H4 (cell line): ENCODE results near the gene PEDS1. TPM values are rescaled to one million over a fixed set of nuclear protein-coding genes. Genes with fewer than 3 reads are reported as not detected.
A peak's percentile ranks its signal among the peaks of the same experiment; 100 is the strongest.
"Not testable (repeated sequence)": the region's sequence is repeated elsewhere in the genome, so short reads cannot be mapped to it uniquely, and the experiment has no call there.

Experiments used
- DNase-seq: peaks from one replicate; pipeline ENCODE4 v3.0.0-alpha.2; 2015; ENCODE audit warnings: low spot score
- total RNA-seq: library from RNA; depleted of rRNA; stranded (reverse); fragments of >200 nt; shearing (Covaris generic); gene quantifications from 2 replicates; pipeline ENCODE4 v1.2.3, GENCODE V29; 2014

PEDS1 gene
- total RNA-seq, 1 experiment from 2014 or later, result 30.3 TPM

GRCh38 chr20:50163570-50164317 is 10.2 kb upstream of the PEDS1 start:
- peak; percentile 41 for DNase-seq

- DNase-seq, result not testable (repeated sequence)
Measured at GRCh38 chr20:50161494-50161893, 8.0 kb upstream of the PEDS1 start.

- DNase-seq, result no peak
Measured at GRCh38 chr20:50153153-50153499, 397 bp downstream of the PEDS1 start.

- no peak for DNase-seq
Measured at GRCh38 chr20:50152394-50153152, 950 bp downstream of the PEDS1 start.

- no peak for DNase-seq
Measured at GRCh38 chr20:50151034-50151743, 2.3 kb downstream of the PEDS1 start.

- no peak for DNase-seq
Measured at GRCh38 chr20:50149481-50150254, 3.9 kb downstream of the PEDS1 start.

DNA sequence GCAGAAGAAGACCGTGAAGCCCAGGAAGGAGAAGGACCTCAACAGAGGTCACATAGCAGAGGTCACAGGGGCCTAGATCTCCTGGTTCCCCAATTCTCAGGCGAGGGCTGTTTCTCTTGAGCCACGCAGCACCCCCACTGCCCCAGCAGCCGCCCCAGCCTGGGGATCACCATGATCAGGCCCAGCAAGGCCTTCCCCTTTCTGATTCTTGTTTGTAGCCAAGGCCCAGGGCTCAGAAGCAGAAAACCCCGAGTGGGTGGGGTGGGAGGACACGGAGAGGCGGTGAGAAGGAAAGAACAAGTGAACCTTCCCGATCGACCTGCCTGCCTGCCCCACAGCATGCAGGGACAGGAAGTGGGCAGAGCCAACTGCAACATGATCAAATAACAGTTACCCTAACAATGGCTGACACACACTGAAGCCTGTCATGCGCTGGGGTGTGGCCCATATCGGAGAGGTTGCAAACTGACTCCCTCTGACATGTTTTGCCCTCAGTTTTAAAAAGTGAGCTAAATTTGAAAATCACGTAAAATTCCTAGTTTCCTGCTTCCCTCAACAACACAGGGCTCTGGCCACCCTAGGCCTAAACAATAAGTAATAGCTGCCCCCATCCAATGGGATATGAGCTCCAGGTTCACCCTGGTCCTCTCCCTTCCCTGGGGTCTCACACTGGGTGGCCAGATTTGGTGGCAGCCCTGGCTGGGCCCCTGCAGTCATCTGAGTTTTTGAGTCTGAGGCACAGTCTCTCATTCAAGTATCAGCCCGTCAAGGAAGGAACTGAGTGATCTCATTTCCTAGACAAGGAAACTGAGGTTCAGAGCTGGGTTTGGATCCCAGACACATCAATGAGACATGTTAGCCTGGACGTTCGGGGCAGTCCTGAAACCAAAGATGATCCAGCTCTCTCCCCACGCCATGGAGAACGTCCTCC is 6.5 kb downstream of the PEDS1 start:
- no peak for DNase-seq

- no peak for DNase-seq
Measured at GRCh38 chr20:50146214-50146613, 7.3 kb downstream of the PEDS1 start.

- no peak for DNase-seq
Measured at GRCh38 chr20:50145566-50145965, 8.0 kb downstream of the PEDS1 start.

DNA sequence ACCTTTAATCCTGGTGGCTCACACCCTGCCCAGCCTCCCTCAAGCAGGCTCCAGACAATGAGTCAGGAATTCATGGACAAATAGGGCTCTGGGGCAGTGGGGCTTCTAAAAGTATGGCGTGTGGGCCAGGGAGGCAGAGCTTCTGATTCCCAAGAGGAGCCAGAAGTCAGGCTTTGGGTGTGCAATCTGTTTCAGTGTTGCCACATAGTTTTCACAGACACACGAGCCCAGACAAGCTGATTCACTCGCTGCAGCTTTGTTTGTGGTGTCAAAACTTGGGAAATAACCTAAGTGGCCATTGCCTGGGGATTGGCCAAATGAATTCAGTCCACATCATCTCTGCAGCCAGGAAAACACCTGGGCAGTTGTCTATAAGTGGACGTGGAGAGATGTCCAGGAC is 9.2 kb downstream of the PEDS1 start:
- DNase-seq, result peak; percentile 69

GRCh38 chr20:50142812-50143211 is 10.7 kb downstream of the PEDS1 start:
- no peak for DNase-seq

DNA sequence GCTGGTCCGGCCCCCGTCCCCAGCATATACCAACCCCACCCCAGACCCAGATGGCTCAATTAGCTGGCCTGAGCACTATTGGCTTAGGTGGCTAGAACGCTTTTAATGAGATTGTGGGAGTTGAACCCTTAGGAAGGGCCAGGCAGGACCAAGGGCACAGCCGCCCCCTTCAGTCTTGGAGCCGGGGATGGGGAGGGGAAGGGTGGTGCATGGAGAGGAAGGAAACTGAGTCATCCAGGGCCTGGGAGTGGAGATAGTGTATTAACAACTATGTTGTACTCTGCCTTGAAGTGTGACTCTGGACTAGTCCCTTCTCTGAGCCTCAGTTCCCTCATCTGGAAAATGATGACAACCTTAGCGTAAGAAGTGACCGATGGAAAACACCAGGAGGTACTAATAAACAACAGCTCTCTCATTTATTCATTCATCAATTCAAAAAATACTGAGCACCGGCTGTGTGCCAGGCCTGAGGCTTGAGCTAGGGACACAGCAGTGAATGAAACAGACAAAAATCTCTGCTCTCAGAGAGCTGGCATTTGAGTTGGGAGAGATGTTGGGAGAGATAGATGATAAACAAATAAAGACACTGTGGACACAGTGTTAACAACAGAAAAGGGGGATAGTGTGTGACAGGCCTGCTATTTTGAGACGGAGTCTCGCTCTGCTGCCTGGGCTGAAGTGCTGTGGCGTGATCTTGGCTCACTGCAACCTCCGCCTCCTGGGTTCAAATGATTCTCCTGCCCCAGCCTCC is 11.5 kb downstream of the PEDS1 start:
- no peak for DNase-seq

- no peak for DNase-seq
Measured at GRCh38 chr20:50141018-50141675, 12.4 kb downstream of the PEDS1 start.

DNA sequence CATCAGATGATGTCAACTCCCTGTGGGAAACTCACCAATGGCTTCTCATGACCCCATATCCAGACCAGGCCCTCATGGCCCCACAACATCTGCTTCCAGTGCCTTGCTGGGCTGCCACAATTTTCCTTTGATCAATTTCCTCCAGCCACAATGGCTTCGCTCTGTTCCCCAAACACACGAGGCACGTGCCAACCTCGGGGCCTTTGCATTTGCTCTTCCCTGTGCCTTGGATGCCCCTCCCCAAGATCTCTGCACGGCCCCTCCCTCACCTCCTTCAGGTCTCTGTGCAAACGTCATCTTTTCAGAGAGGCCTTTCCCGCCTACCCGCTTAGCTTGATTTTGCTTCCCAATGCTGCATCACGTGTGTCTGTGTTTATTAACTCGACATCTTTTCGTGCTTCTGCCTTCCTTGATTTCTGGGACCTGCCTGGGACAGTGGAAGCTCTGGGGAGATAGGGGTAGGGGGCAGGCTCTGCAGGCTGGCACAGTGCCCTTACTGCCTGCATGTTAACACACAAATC is 13.1 kb downstream of the PEDS1 start:
- DNase-seq, result no peak

GRCh38 chr20:50138479-50139393 is 14.8 kb downstream of the PEDS1 start:
- peak; percentile 80 for DNase-seq

- DNase-seq, result no peak
Measured at GRCh38 chr20:50138120-50138478, 15.4 kb downstream of the PEDS1 start.

DNA sequence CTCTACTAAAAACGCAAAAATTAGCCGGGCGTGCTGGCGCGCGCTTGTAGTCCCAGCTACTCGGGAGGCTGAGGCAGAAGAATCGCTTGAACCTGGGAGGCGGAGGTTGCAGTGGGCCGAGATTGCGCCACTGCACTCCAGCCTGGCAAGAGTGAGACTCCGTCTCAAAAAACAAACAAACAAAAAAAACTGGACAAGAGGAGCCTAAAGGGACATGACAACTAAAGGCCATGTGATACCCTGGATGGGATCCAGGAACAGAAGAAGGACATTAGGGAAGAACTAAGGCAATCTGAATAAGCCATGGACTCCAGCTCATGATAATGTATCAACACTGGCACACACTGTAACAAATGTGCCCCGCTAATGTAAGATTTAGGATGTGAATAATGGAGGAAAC is 15.8 kb downstream of the PEDS1 start:
- not testable (repeated sequence) for DNase-seq
